Stimulated activated CD4-positive, alpha-beta T cell treated with anti-CD3 and anti-CD28 coated beads, Interleukin-4, amount 100 ng/mL, for 48 hours (primary cell): Measurements from ENCODE around the gene ARV1.
"Not testable (repeated sequence)": the region's sequence is repeated elsewhere in the genome, so short reads cannot be mapped to it uniquely, and the experiment has no call there.

Experiments used
- DNase-seq, 2 donors: peaks; one replicate each; pipeline ENCODE4 v3.0.0-alpha.2; 2020; ENCODE audit warnings: low read depth in 2 of 2

The ARV1 gene

DNA sequence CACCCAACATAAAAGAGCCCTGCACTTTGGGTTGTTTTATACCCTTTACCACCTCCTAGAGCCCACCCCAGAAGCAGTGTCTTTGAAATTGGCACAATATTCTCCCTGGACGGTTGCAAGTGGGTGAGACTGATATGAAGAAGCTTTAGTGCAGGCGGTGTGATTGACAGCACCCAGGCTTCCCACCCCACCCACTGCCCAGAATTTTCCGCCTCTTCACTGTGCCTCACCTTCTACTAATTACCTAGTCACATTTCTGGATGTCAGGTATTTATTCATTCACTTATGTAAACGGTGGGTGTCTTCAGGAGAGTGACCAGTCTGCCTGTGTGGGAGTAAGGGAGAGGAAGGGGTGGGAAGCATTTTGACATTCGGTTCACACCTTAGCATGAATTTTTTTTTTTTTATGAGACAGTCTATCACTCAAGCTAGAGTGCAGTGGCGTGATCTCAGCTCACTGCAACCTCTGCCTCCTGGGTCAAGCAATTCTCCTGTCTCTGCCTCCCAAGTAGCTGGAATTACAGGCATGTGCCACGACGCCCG, 62.9 kb downstream of the ARV1 start:
- DNase-seq: no peak

DNA sequence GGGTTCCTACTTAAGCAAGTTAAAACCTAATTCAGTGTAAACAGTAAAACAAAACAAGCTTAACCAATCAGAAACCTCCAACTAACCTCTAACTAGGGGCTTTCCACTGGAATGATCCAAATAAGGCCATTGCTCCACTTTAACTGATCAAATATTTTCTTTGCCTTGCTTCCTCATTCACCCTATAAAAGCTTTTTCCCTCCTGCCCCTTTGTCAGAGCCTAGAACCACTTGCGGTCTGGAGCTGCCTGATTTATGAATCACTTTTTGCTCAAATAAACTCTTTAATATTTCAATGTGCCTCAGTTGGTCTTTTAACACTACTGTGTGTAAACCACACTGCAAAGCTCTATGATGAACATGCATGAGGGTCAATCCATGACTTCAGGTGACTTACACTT, 65.7 kb downstream of the ARV1 start:
- no peak for DNase-seq

DNA sequence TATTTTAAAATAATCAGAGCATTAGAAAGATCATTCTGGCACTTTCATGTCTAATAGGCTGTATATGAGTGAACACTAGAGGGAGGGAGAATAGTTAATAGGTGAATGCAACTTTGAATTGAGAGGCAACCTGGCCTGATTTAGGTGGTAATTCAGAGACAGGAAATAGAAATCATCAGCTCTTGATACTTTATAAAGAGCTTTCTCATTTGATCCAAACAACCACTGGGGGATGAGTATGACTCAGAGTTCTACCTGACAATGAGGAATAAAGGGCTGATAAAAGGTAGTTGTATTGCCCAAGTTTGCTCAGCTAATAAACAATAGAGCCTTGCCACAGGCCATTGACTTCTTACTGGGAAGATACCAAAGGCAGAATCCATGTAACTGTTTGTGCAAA, 66.4 kb downstream of the ARV1 start:
- DNase-seq: no peak

DNA sequence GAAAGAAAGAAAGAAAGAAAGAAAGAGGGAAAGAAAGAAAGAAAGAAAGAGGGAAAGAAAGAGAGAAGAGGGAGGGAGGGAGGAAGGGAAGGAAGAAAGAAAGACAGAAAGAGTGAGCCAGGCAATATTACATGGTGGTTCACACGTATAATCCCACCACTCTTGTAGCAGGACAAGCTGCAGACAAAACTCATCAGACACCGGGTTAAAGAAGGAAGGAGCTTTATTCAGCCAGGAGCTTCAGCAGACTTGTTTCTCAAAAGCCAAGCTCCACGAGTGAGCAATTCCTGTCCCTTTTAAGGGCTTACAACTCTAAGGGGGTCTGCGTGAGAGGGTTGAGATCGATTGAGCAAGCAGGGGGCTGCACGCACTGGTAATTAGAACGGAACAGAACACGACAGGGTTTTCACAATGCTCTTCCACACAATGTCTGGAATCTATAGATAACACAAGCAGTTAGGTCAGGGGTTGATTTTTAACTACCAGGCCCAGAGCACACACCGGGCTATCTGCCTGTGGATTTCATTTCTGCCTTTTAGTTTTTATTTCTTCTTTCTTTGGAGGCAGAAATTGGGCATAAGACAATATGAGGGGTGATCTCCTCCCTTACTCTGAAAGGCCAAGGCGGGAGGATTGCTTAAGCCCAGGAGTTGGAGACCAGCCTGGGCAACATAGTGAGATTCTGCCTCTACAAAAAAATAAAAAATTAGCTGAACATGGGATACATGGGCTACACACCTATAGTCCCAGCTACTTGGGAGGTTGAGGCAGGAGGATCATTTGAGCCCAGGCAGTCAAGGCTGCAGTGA, 67.2 kb downstream of the ARV1 start:
- DNase-seq: not testable (repeated sequence)

DNA sequence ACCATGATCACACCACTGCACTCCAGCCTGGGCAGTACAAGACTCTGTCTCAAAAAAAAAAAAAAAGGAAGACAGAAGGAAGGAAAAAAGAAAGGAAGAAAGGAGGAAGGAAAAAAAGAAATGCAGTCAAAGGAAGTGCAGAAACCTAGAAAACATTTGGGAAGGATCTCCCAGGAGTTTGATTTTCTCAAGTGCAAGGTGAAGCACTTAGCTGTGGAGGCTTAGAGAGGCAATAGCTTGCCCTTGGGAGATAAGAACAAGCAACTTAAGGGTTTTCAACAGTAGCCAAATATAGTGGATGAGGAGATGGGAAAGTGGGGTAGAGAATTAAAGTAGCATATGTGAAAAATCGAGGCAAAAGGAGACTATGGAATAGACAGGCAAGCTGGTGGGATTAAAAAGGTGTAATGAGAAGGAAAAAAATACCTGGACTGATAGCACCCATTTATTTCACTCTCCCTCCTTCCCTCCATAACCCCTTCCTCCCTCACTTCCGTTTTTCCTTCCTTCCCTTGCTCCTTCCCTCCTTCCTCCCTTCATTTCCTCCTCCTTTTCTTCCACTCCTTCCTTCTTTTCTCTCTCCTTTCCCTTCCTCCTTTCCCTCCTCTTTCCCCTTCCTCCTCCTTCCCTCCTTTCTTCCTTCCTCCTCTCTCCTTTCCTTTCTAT, 68.0 kb downstream of the ARV1 start:
- no peak for DNase-seq

DNA sequence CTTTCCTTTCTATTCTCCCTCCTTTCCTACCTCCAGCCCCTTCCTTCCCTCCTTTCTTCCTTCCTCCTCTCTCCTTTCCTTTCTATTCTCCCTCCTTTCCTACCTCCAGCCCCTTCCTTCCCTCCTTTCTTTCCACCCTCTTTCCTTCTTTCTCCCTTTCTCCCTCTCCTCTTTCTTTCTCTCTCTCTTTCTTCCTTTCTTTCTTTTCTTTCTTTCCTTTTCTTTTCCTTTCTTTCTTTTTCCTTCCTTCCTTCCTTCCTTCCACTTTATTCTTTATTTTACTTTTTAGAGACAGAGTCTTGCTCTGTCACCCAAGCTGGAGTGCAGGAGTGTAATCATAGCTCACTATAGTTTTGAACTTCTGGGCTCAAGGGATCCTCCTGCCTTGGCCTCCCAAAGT, 68.6 kb downstream of the ARV1 start:
- DNase-seq: not testable (repeated sequence)

DNA sequence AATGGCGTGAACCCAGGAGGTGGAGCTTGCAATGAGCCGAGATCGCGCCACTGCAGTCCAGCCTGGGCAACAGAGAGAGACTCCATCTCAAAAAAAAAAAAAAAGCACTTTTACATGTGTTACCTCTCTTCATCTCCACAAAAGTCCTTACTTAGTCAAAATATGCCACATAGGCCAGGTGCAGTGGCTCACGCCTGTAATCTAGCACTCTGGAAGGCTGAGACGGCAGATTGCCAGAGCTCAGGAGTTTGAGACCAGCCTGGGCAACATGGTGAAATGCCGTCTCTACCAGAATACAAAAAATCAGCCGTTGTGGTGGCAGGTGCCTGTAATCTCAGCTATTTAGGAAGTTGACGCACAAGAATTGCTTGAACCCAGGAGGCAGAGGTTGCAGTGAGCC, 69.5 kb downstream of the ARV1 start:
- DNase-seq: not testable (repeated sequence)

DNA sequence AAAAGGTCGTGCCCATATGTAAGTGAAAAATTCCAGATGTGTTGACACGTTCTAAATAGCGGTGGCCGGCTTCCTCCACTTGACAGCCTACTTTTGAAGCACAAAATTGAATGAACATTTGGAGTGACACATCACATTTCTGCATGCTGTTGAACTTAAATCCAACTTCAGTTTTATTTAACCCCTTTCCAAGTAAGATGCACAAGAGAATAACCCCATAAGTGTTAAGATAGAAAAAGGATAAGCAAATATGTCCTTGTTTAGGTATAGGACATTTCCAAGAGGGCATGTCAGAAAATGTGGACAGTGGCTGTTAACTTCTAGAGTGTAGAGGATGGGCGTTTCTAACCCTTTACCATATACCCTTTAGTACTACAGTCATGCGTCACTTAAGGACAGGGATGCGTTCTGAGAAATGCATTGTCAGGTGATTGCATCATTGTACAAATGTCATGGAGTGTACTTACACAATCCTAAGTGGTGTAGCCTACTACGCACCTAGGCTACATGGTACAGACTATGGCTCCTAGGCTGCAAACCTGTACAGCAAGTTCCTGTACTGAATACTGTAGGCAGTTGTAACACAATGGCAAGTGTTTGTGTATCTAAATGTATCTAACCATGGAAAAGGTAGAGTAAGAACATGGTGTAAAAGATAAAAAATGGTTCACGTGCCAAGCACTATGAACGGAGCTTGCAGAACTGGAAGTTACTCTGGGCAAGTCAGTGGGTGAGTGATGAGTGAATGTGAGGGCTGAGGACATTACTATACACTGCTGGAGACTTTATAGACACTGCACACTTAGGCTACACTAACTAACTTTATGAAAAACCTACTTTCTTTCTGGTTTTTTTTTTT, 70.5 kb downstream of the ARV1 start:
- DNase-seq: no peak
